HepG2 (cell line): ENCODE data around the gene MAFF. TPM values are rescaled to one million over a fixed set of nuclear protein-coding genes. Genes with fewer than 3 reads are reported as not detected.

Source experiments
- BCLAF1 ChIP-seq: fragments of 450-650 bp; IDR thresholded peaks from 2 replicates; pipeline ENCODE4 v1.6.1; 2017; ENCODE audit warnings: mild to moderate bottlenecking
- BRD4 ChIP-seq: sonication (generic); formaldehyde crosslinking; IDR thresholded peaks from 2 replicates; pipeline ENCODE4 v1.4.0; 2020; ENCODE audit warnings: missing genetic modification reagents
- CAMTA2 ChIP-seq: sonication (generic); formaldehyde crosslinking; IDR thresholded peaks from 2 replicates; pipeline ENCODE4 v1.4.0; 2020; ENCODE audit warnings: mild to moderate bottlenecking, missing genetic modification reagents, borderline replicate concordance
- CHD4 ChIP-seq: fragments of 200-600 bp; sonication (generic); IDR thresholded peaks from 2 replicates; pipeline ENCODE4 v1.7.0; 2017; ENCODE audit warnings: mild to moderate bottlenecking, low read length, borderline replicate concordance
- DNMT1 ChIP-seq: sonication (generic); formaldehyde crosslinking; IDR thresholded peaks from 2 replicates; pipeline ENCODE4 v1.5.1; 2020; ENCODE audit warnings: mild to moderate bottlenecking, missing genetic modification reagents
- FIP1L1 ChIP-seq: fragments of 200-400 bp; formaldehyde crosslinking; IDR thresholded peaks from 2 replicates; pipeline ENCODE4 v1.6.1; 2018; ENCODE audit warnings: low read depth, mild to moderate bottlenecking, low read length, moderate library complexity, borderline replicate concordance; ENCODE audit not compliant: insufficient read depth
- FOXO1 ChIP-seq: sonication (generic); formaldehyde crosslinking; IDR thresholded peaks from 2 replicates; pipeline ENCODE4 v1.4.0; 2020; ENCODE audit warnings: missing genetic modification reagents
- MED13 ChIP-seq: sonication (generic); formaldehyde crosslinking; IDR thresholded peaks from 2 replicates; pipeline ENCODE4 v1.5.0; 2020; ENCODE audit warnings: missing genetic modification reagents
- MLXIP ChIP-seq: sonication (generic); formaldehyde crosslinking; IDR thresholded peaks from 2 replicates; pipeline ENCODE4 v1.9.0; 2021; ENCODE audit warnings: missing genetic modification reagents, borderline replicate concordance
- PITX1 ChIP-seq: sonication (generic); formaldehyde crosslinking; IDR thresholded peaks from 2 replicates; pipeline ENCODE4 v1.5.1; 2020; ENCODE audit warnings: mild to moderate bottlenecking, missing genetic modification reagents
- RBFOX2 ChIP-seq: fragments of 200-400 bp; formaldehyde crosslinking; IDR thresholded peaks from 2 replicates; pipeline ENCODE4 v1.6.1; 2017; ENCODE audit warnings: low read depth, mild to moderate bottlenecking, low read length
- RBM22 ChIP-seq: fragments of 200-400 bp; formaldehyde crosslinking; optimal IDR thresholded peaks from 2 replicates; pipeline ENCODE3; 2017; ENCODE audit warnings: mild to moderate bottlenecking, low read length, moderate library complexity
- SAP130 ChIP-seq: IDR thresholded peaks from 2 replicates; pipeline ENCODE4 v1.6.1; 2016; ENCODE audit warnings: low read depth
- SMAD1 ChIP-seq: sonication (generic); formaldehyde crosslinking; IDR thresholded peaks from 2 replicates; pipeline ENCODE4 v1.4.0; 2020; ENCODE audit warnings: missing genetic modification reagents, low read depth, mild to moderate bottlenecking, borderline replicate concordance
- THRA ChIP-seq: sonication (generic); formaldehyde crosslinking; IDR thresholded peaks from 2 replicates; pipeline ENCODE4 v1.4.0; 2020; ENCODE audit warnings: missing genetic modification reagents, borderline replicate concordance
- ZBTB25 ChIP-seq: IDR thresholded peaks from 2 replicates; pipeline ENCODE4 v1.6.1; 2018; ENCODE audit warnings: missing genetic modification reagents
- ZNF160 ChIP-seq: sonication (generic); formaldehyde crosslinking; IDR thresholded peaks from 2 replicates; pipeline ENCODE4 v1.8.0; 2022; ENCODE audit warnings: mild to moderate bottlenecking, inconsistent platforms, missing genetic modification reagents
- ZNF34 ChIP-seq: sonication (generic); formaldehyde crosslinking; IDR thresholded peaks from 2 replicates; pipeline ENCODE4 v1.4.0; 2020; ENCODE audit warnings: mild to moderate bottlenecking, missing genetic modification reagents, borderline replicate concordance
- ZNF780A ChIP-seq: sonication (generic); formaldehyde crosslinking; IDR thresholded peaks from 2 replicates; pipeline ENCODE4 v1.8.0; 2022; ENCODE audit warnings: mild to moderate bottlenecking, missing genetic modification reagents, moderate library complexity
- ZUFSP ChIP-seq: sonication (generic); formaldehyde crosslinking; IDR thresholded peaks from 2 replicates; pipeline ENCODE4 v1.9.0; 2021; ENCODE audit warnings: missing genetic modification reagents, mild to moderate bottlenecking, borderline replicate concordance
- polyA plus RNA-seq, 8 experiments: library from polyadenylated mRNA; depleted of rRNA in 3 of 8; stranded (reverse) in 7 of 8; unstranded in 1 of 8; fragments of >200 nt; fragmentation: Illumina TruSeq in 4 of 8; extraction: Trizol in 4 of 8; gene quantifications; 2 replicates each; pipeline versions ENCODE4 v1.2.1 to v1.2.3, GENCODE V29; 2011 to 2016; ENCODE audit warnings: low read depth in 4 of 8, missing spikeins in 1 of 8, mixed read lengths in 1 of 8; ENCODE audit not compliant: insufficient read depth in 1 of 8
- total RNA-seq, 5 experiments: library from RNA; depleted of rRNA; stranded (reverse); fragments of >200 nt; fragmentation: Illumina TruSeq; extraction: Trizol; gene quantifications; 2 replicates each; pipeline ENCODE4 v1.2.3, GENCODE V29; 2016; ENCODE audit warnings: low read depth in 1 of 5

MAFF gene
- total and polyA plus RNA-seq, 2 of the 13 experiments (the other 11 are each of a cell fraction or from before 2014, with no cell fraction given), result 5.4 to 14.3 TPM

GRCh38 chr22:38181453-38182200 is 20.2 kb upstream of the MAFF start, which contains the start of gene PLA2G6 (continued):
- TF ChIP-seq BCLAF1 (no peak), MLXIP (CRISPR knock-in tag) (no peak), FOXO1 (no peak), MED13 (CRISPR knock-in tag) (no peak), RBFOX2 (peak; percentile 81), ZUFSP (CRISPR knock-in tag) (no peak), SMAD1 (no peak), ZNF34 (no peak), THRA (CRISPR knock-in tag) (no peak; the same call in 1 of the 2 replicates), FIP1L1 (no peak), ZNF160 (CRISPR knock-in tag) (no peak), PITX1 (CRISPR knock-in tag) (no peak), BRD4 (CRISPR knock-in tag) (no peak), ZNF780A (CRISPR knock-in tag) (no peak), DNMT1 (no peak), RBM22 (no peak), CAMTA2 (CRISPR knock-in tag) (no peak), CHD4 (no peak), SAP130 (CRISPR knock-in tag) (peak; percentile 82), ZBTB25 (CRISPR knock-in tag) (no peak)
